Stimulated activated CD8-positive, alpha-beta memory T cell treated with anti-CD3 and anti-CD28 coated beads, Interleukin-15, amount 100 ng/mL, for 1 hour (primary cell): Measurements from ENCODE around the gene SLC25A10.
"Not testable (repeated sequence)": the region's sequence is repeated elsewhere in the genome, so short reads cannot be mapped to it uniquely, and the experiment has no call there.

Experiments used
- DNase-seq: peaks from one replicate; pipeline ENCODE4 v3.0.0-alpha.2; 2020; ENCODE audit warnings: low read depth

The SLC25A10 gene

DNA sequence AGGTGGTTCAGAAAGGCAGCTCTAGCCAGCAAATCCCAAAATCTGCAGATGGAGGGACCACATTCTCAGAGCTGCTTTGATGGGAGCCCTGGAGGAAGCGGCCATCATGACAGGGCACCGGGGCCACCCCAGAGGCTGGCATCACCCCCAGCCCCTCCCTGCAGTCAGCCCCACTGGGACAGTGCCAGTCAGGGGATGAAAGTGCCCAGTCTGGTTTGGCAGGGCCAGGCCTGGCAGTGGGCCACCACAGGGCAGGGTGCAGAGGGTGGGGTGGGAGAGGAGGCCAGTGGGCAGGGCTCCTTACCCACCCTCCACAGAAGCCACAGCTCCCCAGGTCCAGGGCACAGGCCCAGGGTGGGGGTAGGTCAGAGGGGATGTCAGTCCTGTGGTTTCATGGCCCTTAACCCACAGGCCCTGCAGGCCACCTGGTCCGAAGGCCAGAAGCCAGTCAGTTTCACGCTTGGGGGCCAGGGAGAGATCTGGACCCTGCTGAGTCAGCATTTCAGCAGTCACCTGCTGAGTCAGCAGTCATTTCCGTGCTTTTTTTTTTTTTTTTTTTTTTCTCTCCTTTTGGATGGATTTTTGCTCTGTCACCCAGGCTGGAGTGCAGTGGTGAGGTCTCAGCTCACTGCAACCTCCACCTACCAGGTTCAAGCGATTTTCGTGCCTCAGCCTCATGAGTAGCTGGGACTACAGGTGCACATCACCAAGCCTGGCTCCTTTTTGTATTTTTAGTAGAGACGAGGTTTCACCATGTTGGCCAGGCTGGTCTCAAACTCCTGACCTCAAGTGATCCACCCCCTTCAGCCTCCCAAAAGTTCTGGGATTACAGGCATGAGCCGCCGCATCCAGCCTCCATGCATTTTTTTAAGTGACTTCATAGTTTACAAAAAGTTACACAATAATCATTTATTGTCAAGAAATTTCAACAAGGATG, 10.4 kb downstream of the SLC25A10 start:
- no peak for DNase-seq

DNA sequence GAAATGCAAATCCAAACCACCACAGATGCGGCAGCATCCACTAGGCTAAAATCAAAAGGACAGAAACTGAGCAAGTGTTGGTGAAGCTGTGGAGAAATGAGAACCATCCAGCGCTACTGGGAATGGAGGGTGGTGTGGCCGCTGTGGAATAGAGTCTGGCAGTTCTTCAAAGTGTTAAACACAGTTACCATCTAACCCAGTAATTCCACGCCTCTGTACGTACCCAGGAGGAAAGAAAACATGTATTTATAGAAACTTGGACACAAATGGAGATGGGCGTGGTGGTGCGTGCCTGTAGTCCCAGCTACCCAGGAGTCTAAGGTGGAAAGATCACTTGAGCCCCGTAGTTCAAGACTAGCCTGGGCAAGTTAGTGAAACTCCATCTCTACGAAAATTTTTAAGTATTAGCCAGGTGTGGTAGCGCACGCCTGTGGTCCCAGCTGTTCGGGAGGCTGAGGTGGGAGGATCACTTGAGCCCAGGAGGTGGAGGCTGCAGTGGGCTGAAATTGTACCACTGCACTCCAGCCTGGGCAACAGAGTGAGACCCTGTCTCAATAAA, 11.6 kb downstream of the SLC25A10 start:
- DNase-seq: no peak

DNA sequence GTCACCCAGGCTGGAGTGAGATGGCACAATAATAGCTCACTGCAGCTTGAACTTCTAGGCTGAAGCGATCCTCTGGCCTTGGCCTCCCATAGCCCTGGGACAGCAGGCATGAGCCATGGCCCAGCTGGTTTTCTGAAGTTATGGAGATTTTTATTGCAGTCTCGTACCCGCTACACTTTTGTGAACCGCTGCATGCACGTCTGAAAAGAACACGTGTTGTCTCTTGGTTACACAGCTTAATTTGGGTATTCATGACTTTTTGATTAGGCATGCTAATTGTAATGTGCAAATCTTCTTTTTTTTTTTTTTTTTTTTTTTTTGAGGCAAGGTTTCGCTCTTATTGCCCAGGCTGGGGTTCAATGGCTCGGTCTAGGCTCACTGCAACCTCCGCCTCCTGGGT, 13.4 kb downstream of the SLC25A10 start:
- DNase-seq: no peak

DNA sequence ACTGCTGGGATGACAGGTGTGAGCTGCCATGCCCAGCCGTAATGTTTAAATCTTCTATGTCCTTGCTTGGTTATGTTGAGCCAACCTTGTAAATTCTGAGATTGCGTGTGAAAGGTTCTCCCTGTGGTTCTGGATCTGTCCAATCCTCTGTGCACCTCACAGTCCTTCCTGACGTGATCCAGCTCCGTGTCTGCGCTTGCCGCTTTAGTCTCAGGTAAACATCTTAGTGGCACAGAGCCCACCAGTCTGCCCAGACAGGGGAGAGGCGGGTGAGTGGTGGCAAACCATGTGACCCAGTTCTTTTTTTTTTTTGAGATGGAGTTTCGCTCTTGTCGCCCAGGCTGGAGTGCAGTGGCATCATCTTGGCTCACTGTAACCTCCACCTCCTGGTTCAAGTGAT, 13.9 kb downstream of the SLC25A10 start:
- no peak for DNase-seq

DNA sequence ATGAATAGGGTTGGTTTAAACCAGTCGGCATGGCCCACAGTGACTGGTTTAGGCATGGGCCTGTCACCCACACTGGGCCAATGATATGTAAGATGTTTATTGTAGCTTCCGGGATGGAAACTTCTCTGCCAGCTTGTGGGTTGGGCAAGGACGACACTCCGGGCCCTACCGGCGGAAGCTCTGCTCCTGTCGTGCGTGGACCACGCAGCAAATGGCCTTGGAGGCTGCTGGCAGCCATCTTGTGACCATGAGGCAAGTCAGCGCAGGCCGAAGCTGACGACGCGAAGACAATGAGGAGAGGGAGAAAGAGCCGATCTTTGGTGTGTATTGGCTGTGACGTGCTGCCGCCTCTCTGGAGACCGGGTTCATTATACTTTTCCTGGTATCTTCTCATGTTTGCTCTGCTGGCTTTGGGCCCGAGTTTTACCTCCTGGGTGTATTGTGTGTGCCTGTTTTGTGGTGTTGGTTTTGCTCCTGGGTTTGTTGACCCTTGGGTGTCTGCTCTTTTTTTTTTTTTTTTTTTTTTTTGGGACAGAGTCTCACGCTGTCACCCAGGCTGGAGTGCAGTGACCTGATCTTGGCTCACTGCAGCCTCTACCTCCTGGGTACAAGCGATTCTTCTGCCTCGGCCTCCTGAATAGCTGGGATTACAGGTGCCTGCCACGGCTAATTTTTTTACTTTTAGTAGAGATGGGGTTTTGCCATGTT, 15.4 kb downstream of the SLC25A10 start:
- no peak for DNase-seq

DNA sequence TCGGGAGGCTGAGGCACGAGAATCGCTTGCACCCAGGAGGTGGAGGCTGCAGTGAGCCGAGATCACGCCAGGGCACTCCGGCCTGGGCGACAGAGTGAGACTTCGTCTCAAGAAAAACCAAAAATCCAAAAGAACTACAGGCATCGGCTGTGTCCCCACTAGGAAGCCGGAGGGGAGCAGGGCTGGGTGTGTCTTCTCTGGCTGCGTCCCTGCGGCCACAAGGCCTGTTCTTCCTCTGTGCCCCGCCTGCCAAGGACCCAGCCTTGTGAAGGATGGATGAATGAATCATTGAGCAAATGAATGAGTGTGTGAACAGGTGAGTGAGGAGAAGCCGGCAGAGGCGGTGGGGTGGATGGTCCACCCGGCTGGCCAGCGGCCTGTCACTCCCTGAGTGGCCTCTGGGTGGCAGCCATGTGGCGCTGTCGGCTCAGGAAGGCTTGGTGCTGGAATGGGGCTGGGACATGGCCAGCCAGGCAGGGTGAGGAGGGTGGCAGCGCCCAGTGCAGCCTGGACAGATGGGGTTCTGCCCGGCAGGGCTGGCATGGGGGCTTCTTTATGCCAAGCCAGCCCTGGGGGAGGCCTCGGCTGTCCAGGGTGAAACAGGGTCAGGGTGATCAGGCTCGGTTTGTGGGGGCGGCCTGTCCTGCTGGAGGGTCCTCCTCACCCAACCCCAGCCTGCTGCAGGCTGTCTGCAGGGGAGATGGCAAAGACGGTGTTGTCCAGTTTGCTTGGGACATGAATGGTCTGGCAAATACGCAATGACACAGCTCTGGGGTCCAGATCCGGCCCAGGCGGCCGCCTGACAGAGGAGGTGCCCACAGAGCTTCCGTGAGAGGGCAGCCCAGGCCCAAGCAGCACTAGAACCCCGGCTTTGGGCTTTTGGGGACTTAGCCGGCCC, 21.7 kb downstream of the SLC25A10 start:
- DNase-seq: peak; percentile 35

DNA sequence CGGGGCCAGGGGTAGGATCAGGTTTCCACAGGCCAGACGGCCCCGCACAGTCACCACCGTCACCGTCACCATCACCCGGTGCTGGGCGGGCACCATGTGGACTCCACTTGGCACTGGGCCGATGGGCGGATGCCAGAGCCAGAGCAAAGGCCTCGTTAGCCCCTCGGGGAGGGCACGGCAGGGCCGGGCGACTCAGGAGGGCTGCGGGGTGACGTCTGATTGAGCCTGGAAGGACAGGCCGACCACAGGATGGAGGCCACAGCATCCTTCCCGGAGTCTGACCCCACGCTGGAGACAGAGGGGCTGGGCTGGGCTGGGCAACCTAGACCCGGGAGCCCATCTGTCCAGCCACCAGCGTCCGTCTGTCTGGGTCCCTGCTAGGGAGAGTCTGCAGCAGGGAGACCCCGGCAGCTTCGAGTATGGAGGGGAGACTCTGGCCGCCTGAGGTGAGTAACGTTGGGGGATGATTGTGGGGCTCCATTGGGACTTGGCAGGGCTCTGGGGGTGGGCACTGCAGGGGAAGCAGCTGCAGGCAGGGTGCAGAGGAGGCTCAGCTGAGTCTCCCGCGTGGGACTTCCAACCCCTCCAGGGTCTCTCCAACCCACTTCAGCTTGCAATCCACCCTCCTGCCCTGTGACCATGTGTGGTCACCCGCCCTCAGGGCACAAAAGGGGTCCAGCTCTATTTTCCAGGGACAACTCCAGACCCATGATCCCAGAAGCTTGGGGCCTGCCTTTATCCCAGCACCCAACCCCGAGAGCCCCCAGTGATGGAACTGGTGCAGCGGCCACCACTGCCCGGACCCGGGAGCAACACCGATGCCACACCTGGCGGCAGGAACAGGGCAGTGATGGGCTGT, 22.6 kb downstream of the SLC25A10 start:
- DNase-seq: no peak

DNA sequence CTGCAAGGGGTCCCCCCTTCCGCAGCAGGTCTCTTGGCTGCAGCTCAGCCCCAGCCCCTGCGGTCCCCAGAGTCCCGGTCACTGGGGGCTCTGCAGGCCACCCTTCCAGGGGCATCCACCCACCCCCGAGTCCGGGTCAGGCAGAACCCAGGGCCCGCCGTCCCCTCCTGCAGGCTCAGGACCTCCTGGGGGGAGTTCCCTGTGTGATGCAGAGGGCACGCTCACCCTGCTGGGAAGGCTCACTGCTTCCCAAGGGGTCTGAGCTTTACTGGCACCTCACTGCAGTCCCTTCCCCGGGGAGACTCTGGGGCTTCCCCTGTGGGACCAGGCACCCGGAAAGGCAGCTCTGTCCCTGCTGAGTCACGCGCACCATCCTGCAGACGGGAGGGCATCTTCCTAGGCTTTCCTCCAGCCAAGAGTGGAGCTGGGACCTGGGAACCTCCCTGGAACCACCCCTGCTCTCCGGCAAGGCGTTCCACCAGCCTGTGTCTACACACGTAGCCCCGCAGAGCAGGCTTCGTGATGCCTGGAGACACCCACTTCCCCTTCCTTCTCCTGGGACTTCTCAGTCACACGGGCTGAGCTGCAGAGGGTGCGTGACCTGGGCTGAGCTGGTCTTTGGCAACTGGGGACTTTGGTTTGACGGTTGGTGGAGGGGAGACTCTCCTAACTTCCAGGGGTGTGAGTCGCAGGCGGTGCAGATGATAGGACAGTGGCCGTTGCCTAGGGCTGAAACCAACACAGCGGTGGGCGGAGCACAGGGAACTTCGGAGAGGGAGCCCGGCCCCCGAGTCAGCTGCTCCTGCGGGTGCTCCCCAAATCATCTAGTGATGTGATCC, 23.4 kb downstream of the SLC25A10 start:
- DNase-seq: no peak

DNA sequence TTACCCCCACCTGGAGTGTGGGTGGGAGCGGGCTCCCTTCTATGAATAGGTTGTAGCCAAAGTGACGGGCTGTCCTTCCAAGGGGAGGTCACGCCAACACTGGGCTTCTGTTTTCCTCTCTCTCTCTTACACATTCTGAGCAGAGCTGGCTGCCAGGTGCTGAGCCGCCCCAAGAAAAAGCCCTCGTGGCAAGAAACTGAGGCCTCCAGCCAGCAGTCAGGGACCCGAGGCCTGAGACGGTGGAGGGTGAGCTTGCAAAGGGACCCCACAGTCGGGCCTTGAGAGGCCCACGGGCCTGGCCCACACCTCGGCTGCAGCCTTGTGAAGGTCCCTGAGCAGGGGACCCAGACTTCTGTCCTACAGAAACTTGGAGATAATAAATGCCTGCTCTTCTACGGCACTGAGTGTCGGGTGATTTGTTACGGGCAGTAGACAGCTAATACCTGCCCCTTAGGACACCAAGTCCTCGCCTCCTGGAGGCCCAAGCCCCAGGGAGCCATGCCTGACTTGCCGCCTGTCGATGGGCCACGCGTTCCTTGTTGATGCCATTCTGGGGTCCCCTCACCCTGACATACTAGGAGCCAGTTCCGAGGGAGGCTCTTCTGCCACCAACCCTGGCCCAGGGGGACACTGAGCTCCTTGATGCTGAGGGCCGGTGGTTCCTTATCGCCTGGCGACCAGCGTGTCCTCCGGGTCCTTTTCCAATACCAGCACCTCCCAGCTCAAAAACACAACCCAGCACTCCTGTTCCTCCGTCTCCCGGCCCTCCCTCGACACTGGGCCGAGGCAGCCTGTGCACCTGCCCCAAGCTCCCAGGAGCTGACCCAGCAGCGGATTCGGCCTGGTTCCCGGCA, 26.1 kb downstream of the SLC25A10 start:
- DNase-seq: no peak

DNA sequence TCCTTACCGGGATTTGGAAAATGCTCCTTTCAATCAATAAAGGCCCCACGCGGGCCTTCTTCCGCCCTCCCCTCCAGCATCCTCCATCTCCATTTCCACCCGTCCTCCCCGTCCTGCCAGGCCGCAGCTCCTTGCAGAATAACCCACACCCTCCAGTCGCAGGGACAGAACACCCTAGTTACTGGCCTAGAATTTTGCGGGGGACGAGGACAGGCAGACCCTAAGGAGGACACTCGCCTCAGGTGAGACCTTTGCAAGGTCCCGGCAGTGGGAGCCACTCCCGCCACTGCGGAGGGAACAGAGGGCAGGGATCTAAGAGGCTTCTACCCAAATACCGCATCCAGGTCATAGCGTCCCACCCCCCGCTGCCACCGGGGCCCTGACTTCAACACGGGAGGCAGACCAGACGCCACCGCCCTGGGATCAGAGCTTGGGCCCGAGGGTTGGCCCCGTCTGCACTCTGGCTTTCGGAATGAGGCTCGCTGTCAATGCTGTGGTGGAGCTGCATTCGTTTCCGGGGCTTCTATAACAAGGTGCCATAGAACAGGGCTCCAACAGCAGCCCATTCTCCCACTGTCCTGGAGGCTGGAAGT, 26.8 kb downstream of the SLC25A10 start:
- no peak for DNase-seq

DNA sequence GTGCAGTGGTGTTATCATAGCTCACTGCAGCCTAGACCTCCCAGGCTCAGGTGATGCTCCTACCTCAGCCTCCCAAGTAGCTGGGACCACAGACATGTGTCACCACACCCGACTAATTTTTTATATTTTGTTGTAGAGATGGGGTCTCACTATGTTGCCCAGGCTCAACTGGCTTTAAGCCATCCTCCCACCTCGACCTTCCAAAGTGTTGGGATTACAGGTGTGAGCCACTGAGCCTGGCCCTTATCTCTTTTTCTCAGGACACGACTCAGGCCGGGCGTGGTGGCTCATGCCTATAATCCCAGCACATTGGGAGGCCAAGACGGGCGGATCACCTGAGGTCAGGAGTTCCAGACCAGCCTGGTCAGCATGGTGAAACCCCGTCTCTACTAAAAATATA, 27.5 kb downstream of the SLC25A10 start:
- not testable (repeated sequence) for DNase-seq

DNA sequence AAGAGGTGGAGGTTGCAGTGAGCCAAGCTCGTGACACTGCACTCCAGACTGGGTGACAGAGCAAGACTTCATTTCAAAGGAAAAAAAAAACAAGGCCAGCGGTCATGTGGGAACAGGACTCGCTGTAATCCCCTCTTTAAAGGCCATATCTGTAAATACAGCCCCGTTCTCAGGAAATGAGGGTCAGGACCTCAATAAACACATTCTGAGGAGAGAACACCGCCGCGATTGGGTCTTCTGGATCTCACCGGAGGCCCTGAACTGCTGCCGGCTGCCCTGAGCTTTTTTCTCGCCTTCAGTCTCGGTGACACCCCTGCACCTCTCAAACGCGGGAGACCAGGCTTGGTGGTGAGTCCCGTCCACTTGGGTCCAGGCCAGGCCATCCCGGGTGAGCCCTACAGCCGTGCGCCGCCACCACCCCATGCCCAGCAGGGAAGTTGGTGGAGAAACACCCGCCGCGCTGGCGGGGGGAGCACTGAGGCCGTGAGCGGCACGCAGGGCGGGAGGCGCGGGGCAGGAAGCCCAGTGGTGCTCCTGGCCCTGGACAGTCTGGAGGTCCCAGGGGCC, 28.4 kb downstream of the SLC25A10 start:
- no peak for DNase-seq

DNA sequence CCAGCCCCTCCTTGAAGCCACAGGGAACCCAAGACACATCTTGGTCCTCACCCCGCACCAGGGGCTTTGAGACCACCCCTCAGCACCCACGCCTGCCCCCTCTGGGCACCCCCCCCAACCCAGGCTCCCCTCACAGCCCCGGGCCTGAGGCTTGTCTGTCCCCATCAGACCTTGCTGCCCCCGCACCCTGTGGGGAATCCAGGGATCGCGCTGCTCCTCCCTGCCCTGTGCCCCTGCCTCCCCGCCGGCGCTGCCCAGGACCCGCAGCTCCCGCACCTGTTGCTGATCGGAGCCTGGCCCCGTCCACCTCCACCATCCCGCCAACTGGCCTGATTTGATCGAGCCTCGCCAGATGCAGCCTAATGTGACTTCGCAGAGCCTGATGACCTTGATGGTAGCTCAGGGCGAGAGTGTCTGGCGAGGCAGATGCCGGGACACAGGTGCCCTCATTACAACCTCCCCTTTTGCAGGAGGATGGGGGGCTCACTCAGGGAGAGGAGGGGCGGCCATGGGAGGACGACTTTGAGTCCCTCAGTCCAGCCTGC, 29.0 kb downstream of the SLC25A10 start:
- DNase-seq: no peak

DNA sequence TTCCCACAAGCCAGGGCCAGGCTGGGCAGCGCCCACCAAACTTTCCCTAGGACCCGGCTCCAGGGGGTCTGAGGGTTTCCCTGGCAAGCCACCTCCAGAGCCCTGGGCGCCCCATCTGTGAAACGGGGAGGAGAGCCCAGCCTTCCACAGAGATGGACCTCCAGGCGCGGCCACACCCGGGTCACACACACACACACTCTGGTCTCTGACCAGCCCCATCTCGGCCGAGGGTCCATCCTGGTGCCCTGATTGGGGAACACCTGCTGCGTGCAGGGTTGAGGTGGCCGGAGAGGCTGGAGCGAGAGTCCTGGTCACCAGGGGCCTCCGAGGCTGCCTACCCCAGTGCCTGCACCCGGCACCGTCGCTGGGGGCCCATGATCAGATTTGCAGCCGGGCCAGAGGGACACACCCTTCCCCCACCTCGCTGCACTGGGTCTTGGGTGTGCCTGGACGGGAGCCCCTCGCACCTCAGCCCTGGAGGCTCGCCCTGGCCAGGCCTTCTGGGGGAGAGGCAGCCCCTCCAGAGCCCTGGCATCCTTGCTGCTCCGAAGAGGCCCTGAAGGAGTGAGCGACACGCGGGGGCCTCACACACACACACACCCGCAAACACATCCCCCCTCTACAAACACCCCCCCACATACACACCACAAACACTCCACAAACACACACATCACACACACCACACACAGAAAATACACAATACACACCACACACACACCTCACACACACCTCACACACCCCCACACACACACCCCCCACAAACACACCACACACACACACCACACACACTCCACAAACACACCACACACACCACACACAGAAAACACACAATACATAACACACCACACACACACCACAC, 29.7 kb downstream of the SLC25A10 start:
- no peak for DNase-seq
